HG03025 (cell line): Measurements from ENCODE around the gene SF3A2.

Experiments used
- ATAC-seq: cut with Tn5 transposase; IDR thresholded peaks from one replicate; pipeline ENCODE4 v1.9.1; 2021; ENCODE audit warnings: mild to moderate bottlenecking, moderate library complexity; ENCODE audit not compliant: unreplicated experiment, low FRiP score

Gene SF3A2

DNA sequence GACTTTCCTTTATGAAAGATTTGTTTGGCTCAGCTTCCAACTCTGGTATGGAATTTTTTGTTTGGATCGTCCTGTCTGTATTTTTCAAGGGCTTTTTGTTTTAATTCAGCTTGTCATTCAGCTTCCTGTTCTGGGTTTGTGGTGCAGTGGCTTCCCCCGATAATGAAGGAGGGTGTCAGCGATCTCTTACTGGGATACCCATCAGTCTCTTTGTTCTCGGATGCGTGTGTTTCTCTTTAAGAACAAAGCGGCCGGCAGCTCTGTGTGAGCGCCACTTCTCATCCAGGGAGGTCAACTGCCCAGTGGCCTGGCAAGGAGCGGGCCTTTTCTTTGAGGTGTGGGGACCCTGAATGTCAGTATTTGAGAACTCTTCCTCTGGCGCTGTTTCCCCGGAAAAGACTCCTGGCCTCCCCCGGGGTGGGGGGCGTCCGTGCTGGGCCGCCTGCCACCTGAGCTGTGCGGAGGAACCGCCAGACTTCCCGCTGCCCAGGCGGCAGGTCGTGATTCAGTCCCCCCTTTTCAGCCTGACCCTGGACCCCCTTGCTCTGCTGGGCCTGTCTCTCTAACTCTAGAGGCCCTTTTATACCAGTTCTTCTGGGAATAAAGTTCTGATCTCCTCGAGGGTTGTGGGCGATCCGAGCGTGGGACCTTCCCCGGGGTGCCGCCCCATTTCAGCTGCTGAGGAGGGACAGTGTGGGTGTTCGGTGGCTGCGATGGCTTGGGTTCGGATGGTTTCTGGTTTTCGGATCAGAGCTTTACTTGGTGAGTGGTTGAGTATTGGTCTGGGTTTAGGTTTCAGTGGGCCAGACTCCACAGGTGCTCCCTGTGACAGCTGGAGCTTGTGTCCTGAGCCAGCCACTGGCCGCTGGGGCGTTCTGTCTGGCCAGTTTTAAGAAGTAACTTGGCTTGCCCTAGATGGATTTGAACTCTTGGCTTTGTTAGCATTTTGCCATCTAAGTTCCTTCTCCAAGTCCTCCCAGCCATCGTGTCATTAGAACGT, 3.4 kb downstream of the SF3A2 start:
- ATAC-seq, result no peak

- ATAC-seq, result no peak
Measured at GRCh38 chr19:2240881-2241760, 4.5 kb downstream of the SF3A2 start.

- ATAC-seq, result no peak
Measured at GRCh38 chr19:2242092-2242537, 5.5 kb downstream of the SF3A2 start.

GRCh38 chr19:2242816-2243215, 6.2 kb downstream of the SF3A2 start:
- ATAC-seq, result no peak

DNA sequence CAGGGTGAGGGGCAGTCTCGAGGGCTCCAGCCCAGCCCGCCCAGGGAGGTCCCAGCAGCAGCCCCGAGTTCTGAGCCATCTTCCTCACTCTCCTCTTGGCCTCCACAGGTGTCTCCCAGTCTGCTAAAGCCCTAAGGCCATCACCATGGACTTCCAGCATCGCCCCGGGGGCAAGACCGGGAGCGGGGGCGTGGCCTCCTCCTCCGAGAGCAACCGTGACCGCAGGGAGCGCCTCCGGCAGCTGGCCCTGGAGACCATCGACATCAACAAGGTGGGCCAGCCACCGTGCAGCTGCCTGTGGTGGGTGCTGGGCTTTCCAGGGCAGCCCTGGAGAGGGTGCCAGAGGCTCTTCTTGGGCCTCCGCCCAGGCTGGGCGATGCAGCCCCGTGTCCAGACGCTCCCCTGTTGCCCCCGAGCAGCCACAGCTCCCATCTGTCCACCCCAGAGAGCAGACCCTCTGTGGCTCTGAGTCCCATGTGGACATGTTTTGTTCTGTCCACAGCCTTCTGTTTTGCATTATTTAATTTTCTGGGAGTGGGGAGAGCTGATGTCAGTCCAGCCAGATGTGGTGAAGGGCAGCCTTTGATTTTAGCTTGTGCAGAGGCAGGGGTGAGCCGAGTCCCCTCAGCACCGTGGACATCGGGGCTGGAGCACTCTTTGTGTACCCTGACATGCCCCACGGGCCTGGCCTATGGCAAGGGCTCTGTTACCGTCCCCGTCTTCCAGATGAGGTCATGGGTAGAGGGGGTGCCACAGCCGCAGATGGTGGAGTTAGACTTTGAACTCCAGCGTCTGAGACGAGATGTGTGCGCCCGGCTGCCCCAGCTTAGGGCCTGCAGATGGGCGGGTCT, 6.9 kb downstream of the SF3A2 start:
- no peak for ATAC-seq

DNA sequence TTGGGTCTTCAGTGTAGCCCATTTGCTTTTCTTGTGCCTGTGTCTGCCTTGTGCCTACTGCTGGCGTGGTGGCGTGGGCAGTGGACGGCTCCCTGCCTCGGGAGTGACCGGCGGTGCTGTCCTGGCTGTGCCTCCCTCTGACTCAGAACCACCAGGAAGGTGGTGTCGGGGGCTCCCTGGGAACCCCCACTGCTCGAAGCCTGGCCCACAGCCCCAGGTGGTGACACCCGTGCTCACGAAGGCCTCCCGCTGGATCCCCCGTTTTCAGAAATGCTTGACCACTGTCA, 7.4 kb downstream of the SF3A2 start:
- no peak for ATAC-seq

- no peak for ATAC-seq
Measured at GRCh38 chr19:2244486-2244885, 7.9 kb downstream of the SF3A2 start.

DNA sequence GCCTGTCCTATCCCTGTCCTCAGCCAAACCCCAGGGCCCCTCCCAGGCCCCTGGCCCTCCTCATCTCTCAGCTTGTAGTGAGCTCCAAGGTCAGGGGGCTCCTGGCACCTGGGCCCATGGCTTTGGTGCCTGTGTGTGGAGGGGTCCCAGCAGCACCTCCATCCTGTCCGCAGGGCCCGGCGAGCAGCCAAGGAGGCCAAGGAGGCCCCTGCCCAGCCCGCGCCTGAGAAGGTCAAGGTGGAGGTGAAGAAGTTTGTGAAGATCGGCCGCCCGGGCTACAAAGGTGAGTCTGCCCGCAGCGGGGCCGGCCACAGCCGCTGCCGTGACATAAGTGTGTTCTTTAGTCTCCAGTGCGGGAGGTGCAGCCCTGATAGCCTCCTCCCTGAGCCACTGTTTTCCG, 8.6 kb downstream of the SF3A2 start:
- no peak for ATAC-seq

DNA sequence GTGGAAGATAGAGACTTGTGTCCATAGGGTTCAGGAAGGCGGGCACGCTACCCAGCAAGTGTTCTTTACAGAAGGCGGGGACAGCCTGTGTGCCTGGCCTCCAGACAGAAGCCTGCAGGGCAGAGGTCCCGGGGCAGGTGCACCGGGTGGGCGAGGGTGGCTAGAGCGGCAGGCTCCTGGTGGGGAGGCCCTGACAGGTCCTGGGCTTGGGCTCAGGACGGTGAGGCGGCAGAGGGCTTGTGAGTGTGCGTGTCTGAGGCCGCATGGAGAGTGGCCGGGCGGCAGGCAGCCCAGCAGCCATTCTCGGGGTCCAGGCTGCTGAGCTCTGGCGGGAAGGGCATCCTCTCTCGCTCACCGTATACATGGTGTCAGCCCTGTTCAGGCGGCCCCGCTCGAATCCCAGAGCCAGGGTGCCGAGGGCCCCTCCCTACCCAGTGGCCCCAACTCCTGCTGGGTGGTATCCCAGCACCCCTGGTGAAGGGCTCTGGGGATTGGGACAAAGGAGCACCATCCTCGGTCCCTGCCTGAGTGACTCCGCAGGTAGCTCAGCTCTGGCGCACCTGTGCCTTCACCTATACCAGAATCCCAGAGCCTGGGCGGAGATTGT, 9.5 kb downstream of the SF3A2 start:
- ATAC-seq, result no peak

GRCh38 chr19:2246801-2247361, 10.3 kb downstream of the SF3A2 start:
- ATAC-seq, result no peak

GRCh38 chr19:2247433-2248101, 10.9 kb downstream of the SF3A2 start:
- ATAC-seq, result no peak

- no peak for ATAC-seq
Measured at GRCh38 chr19:2248136-2249009, 11.7 kb downstream of the SF3A2 start.

GRCh38 chr19:2249010-2249866, 12.6 kb downstream of the SF3A2 start, which contains the start of gene AMH:
Gene AMH, plus strand, starts transcription at chr19:2249323. Its CDS starts 10 bp downstream, at chr19:2249333.
- no peak for ATAC-seq

GRCh38 chr19:2249880-2250765, 13.5 kb downstream of the SF3A2 start:
- no peak for ATAC-seq

DNA sequence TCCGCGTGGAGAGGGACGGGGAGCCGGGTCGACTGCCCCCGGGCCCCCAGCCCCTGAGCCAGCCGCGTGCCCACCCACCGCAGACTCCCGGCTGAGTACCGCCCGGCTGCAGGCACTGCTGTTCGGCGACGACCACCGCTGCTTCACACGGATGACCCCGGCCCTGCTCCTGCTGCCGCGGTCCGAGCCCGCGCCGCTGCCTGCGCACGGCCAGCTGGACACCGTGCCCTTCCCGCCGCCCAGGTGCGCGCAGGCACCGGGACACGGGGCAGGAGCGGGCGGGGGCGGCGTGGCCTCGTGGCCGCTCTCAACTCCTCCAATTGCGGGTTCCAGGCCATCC, 14.1 kb downstream of the SF3A2 start:
- no peak for ATAC-seq
